IMR-90 (cell line): ENCODE measurements around the gene NUDT7. TPM values are rescaled to one million over a fixed set of nuclear protein-coding genes. Genes with fewer than 3 reads are reported as not detected.

Source experiments
- ATAC-seq: fragments of 200-7000 bp; cut with Tn5 transposase; 2 replicates; pipeline ENCODE4 v1.9.1; 2020; ENCODE audit warnings: low read depth, mild to moderate bottlenecking, moderate library complexity
- BruUV-seq: library from RNA; stranded (reverse); fragments of 400-500 nt; replicated peaks from 2 replicates; lab custom pipeline; 2021; lab: Mats Ljungman, UMichigan
- CTCF ChIA-PET: fragments of 300-600 bp; formaldehyde crosslinking; extraction: SDS; loops from one replicate; lab custom pipeline; 2021; ENCODE audit warnings: antibody characterized with exemption; lab: Yijun Ruan, JAX
- POLR2A ChIA-PET: fragments of 300-600 bp; sonication (Branson Sonifier 250); formaldehyde crosslinking; loops from one replicate; lab custom pipeline; 2022; ENCODE audit warnings: antibody characterized with exemption; ENCODE audit not compliant: unreplicated experiment; lab: Charles Lee
- DNase-seq: peaks from one replicate; pipeline ENCODE4 v3.0.0; 2013
- H2AFZ ChIP-seq: replicated peaks from 2 replicates; pipeline ENCODE3; 2013; ENCODE audit warnings: low read length, mild to moderate bottlenecking; ENCODE audit not compliant: poor library complexity
- H2AK5ac ChIP-seq: 2 replicates; pipeline ENCODE4 v1.6.1; 2013; ENCODE audit warnings: low read depth, low read length, inconsistent platforms
- H2AK9ac ChIP-seq: replicated peaks from 2 replicates; pipeline ENCODE3; 2013; ENCODE audit warnings: mild to moderate bottlenecking, low read depth, low read length, moderate library complexity; ENCODE audit not compliant: poor library complexity
- H2BK120ac ChIP-seq: 2 replicates; pipeline ENCODE4 v1.6.1; 2013; ENCODE audit warnings: low read depth, low read length, inconsistent platforms
- H2BK15ac ChIP-seq: 3 replicates; pipeline ENCODE4 v1.6.1; 2013; ENCODE audit warnings: low read depth, low read length, inconsistent platforms
- H2BK20ac ChIP-seq: 2 replicates; pipeline ENCODE4 v1.6.1; 2013; ENCODE audit warnings: low read depth, mild to moderate bottlenecking, inconsistent platforms, low read length, moderate library complexity
- H2BK5ac ChIP-seq: 2 replicates; pipeline ENCODE4 v1.6.1; 2013; ENCODE audit warnings: mild to moderate bottlenecking, low read depth, low read length, inconsistent platforms; ENCODE audit not compliant: poor library complexity, severe bottlenecking
- H3K14ac ChIP-seq: replicated peaks from 2 replicates; pipeline ENCODE4 v1.6.1; 2013; ENCODE audit warnings: low read depth, low read length, inconsistent platforms
- H3K18ac ChIP-seq: 2 replicates; pipeline ENCODE4 v1.6.1; 2013; ENCODE audit warnings: low read depth, low read length, control low read depth
- H3K23ac ChIP-seq: 2 replicates; pipeline ENCODE4 v1.6.1; 2013; ENCODE audit warnings: low read depth, low read length, inconsistent platforms
- H3K27ac ChIP-seq: 2 replicates; pipeline ENCODE4 v1.5.1; 2013; ENCODE audit warnings: mild to moderate bottlenecking, control low read depth, low read length; ENCODE audit not compliant: insufficient read depth
- H3K27me3 ChIP-seq: 2 replicates; pipeline ENCODE4 v1.6.1; 2013; ENCODE audit warnings: low read length; ENCODE audit not compliant: control insufficient read depth, insufficient read depth
- H3K36me3 ChIP-seq: 2 replicates; pipeline ENCODE4 v1.6.1; 2013; ENCODE audit warnings: low read length, mixed read lengths; ENCODE audit not compliant: control insufficient read depth, insufficient read depth
- H3K4ac ChIP-seq: 2 replicates; pipeline ENCODE4 v1.6.1; 2013; ENCODE audit warnings: low read depth, low read length, inconsistent platforms
- H3K4me1 ChIP-seq: 2 replicates; pipeline ENCODE4 v1.6.1; 2013; ENCODE audit warnings: low read length, mixed read lengths; ENCODE audit not compliant: control insufficient read depth, insufficient read depth
- H3K4me2 ChIP-seq: 2 replicates; pipeline ENCODE4 v1.6.1; 2013; ENCODE audit warnings: low read depth, mild to moderate bottlenecking, control low read depth, low read length, moderate library complexity
- H3K4me3 ChIP-seq: 2 replicates; pipeline ENCODE4 v1.5.1; 2013; ENCODE audit warnings: low read depth, mild to moderate bottlenecking, control low read depth, low read length, moderate library complexity; ENCODE audit not compliant: insufficient read depth
- H3K56ac ChIP-seq: 2 replicates; pipeline ENCODE4 v1.6.1; 2013; ENCODE audit warnings: low read length, inconsistent platforms; ENCODE audit not compliant: insufficient read depth; ENCODE audit errors: extremely low read depth
- H3K79me1 ChIP-seq, 2 experiments: 2 replicates each; pipeline ENCODE4 v1.6.1; 2013; ENCODE audit warnings: low read length in 2 of 2, inconsistent platforms in 1 of 2, low read depth in 1 of 2
- H3K9ac ChIP-seq: 2 replicates; pipeline ENCODE4 v1.6.1; 2013; ENCODE audit warnings: low read depth, low read length, control low read depth
- H3K9me1 ChIP-seq: 2 replicates; pipeline ENCODE4 v1.6.1; 2013; ENCODE audit warnings: low read length, inconsistent platforms; ENCODE audit not compliant: insufficient read depth
- H3K9me3 ChIP-seq: 2 replicates; pipeline ENCODE4 v1.6.1; 2013; ENCODE audit warnings: low read length; ENCODE audit not compliant: control insufficient read depth, insufficient read depth
- H4K20me1 ChIP-seq: 2 replicates; pipeline ENCODE4 v1.6.1; 2013; ENCODE audit warnings: low read length, inconsistent platforms; ENCODE audit not compliant: insufficient read depth
- H4K5ac ChIP-seq: 2 replicates; pipeline ENCODE4 v1.6.1; 2013; ENCODE audit warnings: mild to moderate bottlenecking, low read depth, low read length, control low read depth
- H4K8ac ChIP-seq, 2 experiments: 2 replicates each; pipeline ENCODE4 v1.6.1; 2013; ENCODE audit warnings: low read depth in 2 of 2, low read length in 2 of 2, control low read depth in 1 of 2, inconsistent platforms in 1 of 2
- H4K91ac ChIP-seq: 2 replicates; pipeline ENCODE4 v1.6.1; 2013; ENCODE audit warnings: low read depth, low read length, inconsistent platforms; ENCODE audit not compliant: insufficient read depth
- CEBPB ChIP-seq: IDR thresholded peaks from 2 replicates; pipeline ENCODE4 v1.6.1; 2012; ENCODE audit warnings: low read depth, low read length, improper control_type of control experiment
- CTCF ChIP-seq: conservative IDR thresholded peaks from 2 replicates; pipeline ENCODE4 v1.5.1; 2012; ENCODE audit warnings: mild to moderate bottlenecking, low read depth, low read length, improper control_type of control experiment
- FOS ChIP-seq: fragments of 150-350 bp; IDR thresholded peaks from 2 replicates; pipeline ENCODE4 v1.6.1; 2016; ENCODE audit warnings: low read depth, low read length
- MAFK ChIP-seq: IDR thresholded peaks from 2 replicates; pipeline ENCODE4 v1.6.1; 2012; ENCODE audit warnings: low read depth, low read length, improper control_type of control experiment
- NFE2L2 ChIP-seq: fragments of 150-350 bp; IDR thresholded peaks from 2 replicates; pipeline ENCODE4 v1.6.1; 2016; ENCODE audit warnings: low read depth, mild to moderate bottlenecking, low read length
- RFX5 ChIP-seq: IDR thresholded peaks from 2 replicates; pipeline ENCODE4 v1.8.0; 2012; ENCODE audit warnings: low read depth, mild to moderate bottlenecking, low read length, moderate library complexity
- WGBS, 2 experiments: methylation state at CpG; one replicate each; pipeline versions ENCODE4 v1.1.5 to v1.1.7; 2013; ENCODE audit warnings: missing lambda C conversion rate in 2 of 2; ENCODE audit not compliant: insufficient read length in 1 of 2; ENCODE audit errors: extremely low coverage in 2 of 2; 5-methylcytosine and 5-hydroxymethylcytosine counted together
- dilution Hi-C: fragments of 300-500 bp; cut with HindIII; formaldehyde crosslinking; loops from one replicate; pipeline ENCODE4 v1.14.3; 2018; ENCODE audit warnings: low sequenced_read_pairs; ENCODE audit not compliant: unreplicated experiment
- in situ Hi-C: fragments of 300-500 bp; cut with MboI; formaldehyde crosslinking; loops from 3 replicates; pipeline ENCODE4 v1.14.3; 2019; ENCODE audit warnings: low sequenced_read_pairs, inconsistent platforms, mixed read lengths
- intact Hi-C: fragments of 100-400 bp; cut with micrococcal nuclease; formaldehyde crosslinking; loops from 2 replicates; pipeline ENCODE4 v1.10.0; 2022
- polyA plus RNA-seq, 3 experiments: library from polyadenylated mRNA; depleted of rRNA; stranded (reverse); fragments of >200 nt; gene quantifications; 2 replicates each; pipeline ENCODE4 v1.2.3, GENCODE V29; 2012; ENCODE audit warnings: low replicate concordance in 1 of 3
- total RNA-seq: library from RNA; depleted of rRNA; stranded (reverse); fragments of >200 nt; gene quantifications from 2 replicates; pipeline ENCODE4 v1.2.3, GENCODE V29; 2012
- TF ChIP-seq, protein P1 (sequence below): fragments of 150-350 bp; IDR thresholded peaks from 2 replicates; pipeline ENCODE4 v1.6.1; 2016; ENCODE audit warnings: low read depth, mild to moderate bottlenecking, low read length, moderate library complexity, borderline replicate concordance

NUDT7 gene
- total and polyA plus RNA-seq, 2 of the 4 experiments (the other 2 are of a cell fraction) = 4.3 to 6.2 TPM

DNA sequence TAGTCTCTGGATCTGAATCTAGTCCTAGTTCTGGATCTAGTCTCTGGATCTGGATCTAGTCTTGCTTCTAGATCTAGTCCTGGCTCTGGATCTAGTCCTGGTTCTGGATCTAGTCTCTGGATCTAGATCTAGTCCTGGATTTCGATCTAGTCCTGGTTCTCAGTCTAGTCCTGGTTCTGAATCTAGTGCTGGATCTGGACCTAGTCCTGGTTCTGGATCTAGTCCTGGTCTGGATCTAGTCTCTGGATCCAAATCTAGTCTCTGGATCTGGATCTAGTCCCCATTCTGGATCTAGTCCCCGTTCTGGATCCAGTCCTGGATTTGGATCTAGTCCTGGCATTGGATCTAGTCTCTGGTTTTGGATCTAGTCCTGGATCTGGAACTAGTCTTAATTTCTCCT lies 36.2 kb downstream of the NUDT7 start:
- no peak overlapping the region for H3K4me2 ChIP-seq
- H4K20me1 ChIP-seq = no peaks in the 10 kb centered on the region
- intact Hi-C loops = no loop called here
- no peaks in the 10 kb centered on the region for H3K27me3 ChIP-seq
- no peak overlapping the region for H4K5ac ChIP-seq
- H2AFZ ChIP-seq = no peak overlapping the region
- H3K14ac ChIP-seq = no peak overlapping the region
- H4K91ac ChIP-seq = no peak overlapping the region
- no peaks in the 10 kb centered on the region for H3K9me3 ChIP-seq
- no peaks in the 10 kb centered on the region for H3K79me1 ChIP-seq
- H2BK15ac ChIP-seq = no peak overlapping the region
- H2BK120ac ChIP-seq = no peak overlapping the region
- no peak overlapping the region for H2BK5ac ChIP-seq
- TF ChIP-seq FOS = no peak
- no peak for TF ChIP-seq CEBPB
- TF ChIP-seq CTCF = no peak
- TF ChIP-seq NFE2L2 = no peak
- TF ChIP-seq, protein P1, sequence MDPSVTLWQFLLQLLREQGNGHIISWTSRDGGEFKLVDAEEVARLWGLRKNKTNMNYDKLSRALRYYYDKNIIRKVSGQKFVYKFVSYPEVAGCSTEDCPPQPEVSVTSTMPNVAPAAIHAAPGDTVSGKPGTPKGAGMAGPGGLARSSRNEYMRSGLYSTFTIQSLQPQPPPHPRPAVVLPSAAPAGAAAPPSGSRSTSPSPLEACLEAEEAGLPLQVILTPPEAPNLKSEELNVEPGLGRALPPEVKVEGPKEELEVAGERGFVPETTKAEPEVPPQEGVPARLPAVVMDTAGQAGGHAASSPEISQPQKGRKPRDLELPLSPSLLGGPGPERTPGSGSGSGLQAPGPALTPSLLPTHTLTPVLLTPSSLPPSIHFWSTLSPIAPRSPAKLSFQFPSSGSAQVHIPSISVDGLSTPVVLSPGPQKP = no peak
- no peak for TF ChIP-seq RFX5
- TF ChIP-seq MAFK = no peak
- no peak overlapping the region for H3K18ac ChIP-seq
- no peaks in the 10 kb centered on the region for H3K36me3 ChIP-seq
- ATAC-seq = no peak
- H3K23ac ChIP-seq = no peak overlapping the region
- H3K4me1 ChIP-seq = peaks cover 4% of the 10 kb centered on the region; the same call in 1 of the 2 replicates
- no peak overlapping the region for H2BK20ac ChIP-seq
- no peaks in the 10 kb centered on the region for H3K9me1 ChIP-seq
- dilution Hi-C loops = no loop called here
- H4K8ac ChIP-seq = no peak overlapping the region
- H2AK9ac ChIP-seq = no peak overlapping the region
- BruUV-seq = no TSS peak
- CTCF ChIA-PET = no interaction called here
- POLR2A ChIA-PET = no interaction called here
- no peak overlapping the region for H3K56ac ChIP-seq
- in situ Hi-C loops = no loop called here
- H3K27ac ChIP-seq = no peak overlapping the region
- WGBS, 2 experiments = 71% methylated on average over 1 of the region's 2 CpGs; no CpG with 5 or more reads in 1 of the 2 experiments
- no peak overlapping the region for H2AK5ac ChIP-seq
- H3K4ac ChIP-seq = no peak overlapping the region
- no peak overlapping the region for H3K4me3 ChIP-seq
- no peak overlapping the region for H3K9ac ChIP-seq
- no peak for DNase-seq
